ENCODE results near the gene PKD1.

Gene PKD1

GRCh38 chr16:2161911-2162310 is 26.2 kb upstream of the PKD1 start:
- no peak for DNase-seq (ENCODE audit: extremely low read depth, low read depth)
- no peak for TF ChIP-seq CTCF (IDR thresholded peaks at IDR 0.05; ENCODE audit: low read depth, low read length, missing control alignments)
- H3K4me3 ChIP-seq (replicated peaks; ENCODE audit: low read depth, low read length), result no peak overlapping the region

GRCh38 chr16:2160915-2161551 is 25.3 kb upstream of the PKD1 start:
- DNase-seq (ENCODE audit: extremely low read depth, low read depth), result no peak
- no peak for TF ChIP-seq CTCF (IDR thresholded peaks at IDR 0.05; ENCODE audit: low read depth, low read length, missing control alignments)
- no peak overlapping the region for H3K4me3 ChIP-seq (replicated peaks; ENCODE audit: low read depth, low read length)

GRCh38 chr16:2159175-2159838 is 23.6 kb upstream of the PKD1 start:
- no peak for TF ChIP-seq CTCF (IDR thresholded peaks at IDR 0.05; ENCODE audit: low read depth, low read length, missing control alignments)
- no peak for DNase-seq (ENCODE audit: extremely low read depth, low read depth)
- peak overlapping the region; percentile 7; the same call in 1 of the 2 replicates for H3K4me3 ChIP-seq (replicated peaks; ENCODE audit: low read depth, low read length)

GRCh38 chr16:2158262-2158638 is 22.6 kb upstream of the PKD1 start:
- 0 out of 2 replicates have a peak overlapping the region, but pooled peaks have one; percentile 7 for H3K4me3 ChIP-seq (replicated peaks; ENCODE audit: low read depth, low read length)
- DNase-seq (ENCODE audit: extremely low read depth, low read depth), result no peak
- TF ChIP-seq CTCF (IDR thresholded peaks at IDR 0.05; ENCODE audit: low read depth, low read length, missing control alignments), result no peak

- no peak for TF ChIP-seq CTCF (IDR thresholded peaks at IDR 0.05; ENCODE audit: low read depth, low read length, missing control alignments)
- DNase-seq (ENCODE audit: extremely low read depth, low read depth), result no peak
- H3K4me3 ChIP-seq (replicated peaks; ENCODE audit: low read depth, low read length), result peak overlapping the region; percentile 79
Measured at GRCh38 chr16:2157480-2158261, 22.0 kb upstream of the PKD1 start.

- no peak for TF ChIP-seq CTCF (IDR thresholded peaks at IDR 0.05; ENCODE audit: low read depth, low read length, missing control alignments)
- H3K4me3 ChIP-seq (replicated peaks; ENCODE audit: low read depth, low read length), result peak overlapping the region; percentile 79
- DNase-seq (ENCODE audit: extremely low read depth, low read depth), result no peak
Measured at GRCh38 chr16:2156849-2157224, 21.1 kb upstream of the PKD1 start.
